Right lobe of liver (tissue), 6 donors: Measurements from ENCODE around the gene PTCD1. TPM values are rescaled to one million over a fixed set of nuclear protein-coding genes. Genes with fewer than 3 reads are reported as not detected.
"Not testable (repeated sequence)": the region's sequence is repeated elsewhere in the genome, so short reads cannot be mapped to it uniquely, and the experiment has no call there.

Experiments used
- ATAC-seq, 4 donors: fragments of 200-7000 bp; cut with Tn5 transposase; one replicate each; pipeline ENCODE4 v1.9.1; 2020; ENCODE audit warnings: mild to moderate bottlenecking in 4 of 4, moderate library complexity in 4 of 4
- DNase-seq, 3 donors: peaks; one replicate each; pipeline ENCODE4 v3.0.0-alpha.2; 2020
- H3K27ac ChIP-seq, 3 donors: fragments of 200-600 bp; one replicate each; pipeline ENCODE4 v1.8.0; 2022
- H3K27me3 ChIP-seq, 2 donors: fragments of 200-600 bp; one replicate each; pipeline ENCODE4 v1.8.0; 2022
- H3K36me3 ChIP-seq, 4 donors: fragments of 200-600 bp; sonication (generic) in 1 of 4; one replicate each; pipeline versions ENCODE4 v1.5.1 to v1.8.0; 2017 to 2022; ENCODE audit warnings: control low read depth in 1 of 4
- H3K4me1 ChIP-seq, 4 donors: fragments of 200-600 bp; sonication (generic) in 1 of 4; one replicate each; pipeline versions ENCODE4 v1.5.1 to v1.8.0; 2017 to 2022; ENCODE audit warnings: control low read depth in 1 of 4
- H3K4me3 ChIP-seq, 3 donors: fragments of 200-600 bp; one replicate each; pipeline ENCODE4 v1.8.0; 2022
- H3K9me3 ChIP-seq, 4 donors: fragments of 200-600 bp; sonication (generic) in 1 of 4; one replicate each; pipeline versions ENCODE4 v1.5.1 to v1.8.0; 2017 to 2022; ENCODE audit warnings: control low read depth in 1 of 4
- POLR2A ChIP-seq: fragments of 450-650 bp; IDR thresholded peaks from one replicate; pipeline ENCODE4 v1.6.1; 2017; ENCODE audit warnings: antibody characterized with exemption, mild to moderate bottlenecking
- WGBS: methylation state at CpG from one replicate; pipeline ENCODE4 v1.1.6; 2018; ENCODE audit warnings: low coverage, low lambda C conversion rate; ENCODE audit not compliant: insufficient coverage; ENCODE audit errors: missing lambda C conversion rate; 5-methylcytosine and 5-hydroxymethylcytosine counted together
- intact Hi-C, 2 donors: fragments of 100-400 bp; cut with DNase I; formaldehyde crosslinking; loops; one replicate each; pipeline versions ENCODE4 v1.11.2 to v1.14.1; 2022
- total RNA-seq, 6 experiments: library from RNA; depleted of rRNA in 2 of 6; stranded (reverse); fragments of >200 nt in 2 of 6; fragmentation: NEBNext Ultra II Directional in 3 of 6; extraction: Animal tissue kit (Norgen Biotek cat#: 25700) in 3 of 6; gene quantifications; one replicate each; pipeline versions ENCODE4 v1.1.0 to v1.2.4, GENCODE V29; 2016 to 2023
- TF ChIP-seq, protein P1 (sequence below), 4 donors: fragments of 200-600 bp in 3 of 4; fragments of 450-650 bp in 1 of 4; IDR thresholded peaks; one replicate each; pipeline versions ENCODE4 v1.5.1 to v1.8.0; 2016 to 2022; ENCODE audit warnings: antibody characterized with exemption in 4 of 4, mild to moderate bottlenecking in 2 of 4
- donor health status: DM: no; HTN: yes; CAD: no.
- donor health status: DM: no; HTN: no; CAD: no.
- donor health status: DM: no; HTN: no; CAD: no.
- donor health status: DM: no; HTN: yes; CAD: no.
- donor health status: DM: no; HTN: yes; CAD: no.

Gene PTCD1
- total RNA-seq, 6 experiments from 2014 or later, result 2.4 to 5.3 (median 2.8) TPM

- no CpG with 5 or more reads among the region's 5 CpGs for WGBS
- Histone ChIP-seq H3K27me3 (no peaks in the 10 kb centered on the region), H3K4me3 (no peak overlapping the region), H3K4me1 (peaks cover 0 to 31% (median 8%) of the 10 kb centered on the region in 4 donors), H3K9me3 (no peaks in the 10 kb centered on the region), H3K36me3 (peaks cover 0 to 55% (median 35%) of the 10 kb centered on the region in 4 donors), H3K27ac (no peak overlapping the region)
- DNase-seq, result no peak
- TF ChIP-seq, protein P1, sequence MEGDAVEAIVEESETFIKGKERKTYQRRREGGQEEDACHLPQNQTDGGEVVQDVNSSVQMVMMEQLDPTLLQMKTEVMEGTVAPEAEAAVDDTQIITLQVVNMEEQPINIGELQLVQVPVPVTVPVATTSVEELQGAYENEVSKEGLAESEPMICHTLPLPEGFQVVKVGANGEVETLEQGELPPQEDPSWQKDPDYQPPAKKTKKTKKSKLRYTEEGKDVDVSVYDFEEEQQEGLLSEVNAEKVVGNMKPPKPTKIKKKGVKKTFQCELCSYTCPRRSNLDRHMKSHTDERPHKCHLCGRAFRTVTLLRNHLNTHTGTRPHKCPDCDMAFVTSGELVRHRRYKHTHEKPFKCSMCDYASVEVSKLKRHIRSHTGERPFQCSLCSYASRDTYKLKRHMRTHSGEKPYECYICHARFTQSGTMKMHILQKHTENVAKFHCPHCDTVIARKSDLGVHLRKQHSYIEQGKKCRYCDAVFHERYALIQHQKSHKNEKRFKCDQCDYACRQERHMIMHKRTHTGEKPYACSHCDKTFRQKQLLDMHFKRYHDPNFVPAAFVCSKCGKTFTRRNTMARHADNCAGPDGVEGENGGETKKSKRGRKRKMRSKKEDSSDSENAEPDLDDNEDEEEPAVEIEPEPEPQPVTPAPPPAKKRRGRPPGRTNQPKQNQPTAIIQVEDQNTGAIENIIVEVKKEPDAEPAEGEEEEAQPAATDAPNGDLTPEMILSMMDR (IDR thresholded peaks at IDR 0.05), result no peak
- TF ChIP-seq POLR2A, result no peak
- intact Hi-C loops, result no loop called here
- no peak for ATAC-seq
These were observed 18.4 kb downstream of the PTCD1 start for GRCh38 chr7:99420213-99420612.

DNA sequence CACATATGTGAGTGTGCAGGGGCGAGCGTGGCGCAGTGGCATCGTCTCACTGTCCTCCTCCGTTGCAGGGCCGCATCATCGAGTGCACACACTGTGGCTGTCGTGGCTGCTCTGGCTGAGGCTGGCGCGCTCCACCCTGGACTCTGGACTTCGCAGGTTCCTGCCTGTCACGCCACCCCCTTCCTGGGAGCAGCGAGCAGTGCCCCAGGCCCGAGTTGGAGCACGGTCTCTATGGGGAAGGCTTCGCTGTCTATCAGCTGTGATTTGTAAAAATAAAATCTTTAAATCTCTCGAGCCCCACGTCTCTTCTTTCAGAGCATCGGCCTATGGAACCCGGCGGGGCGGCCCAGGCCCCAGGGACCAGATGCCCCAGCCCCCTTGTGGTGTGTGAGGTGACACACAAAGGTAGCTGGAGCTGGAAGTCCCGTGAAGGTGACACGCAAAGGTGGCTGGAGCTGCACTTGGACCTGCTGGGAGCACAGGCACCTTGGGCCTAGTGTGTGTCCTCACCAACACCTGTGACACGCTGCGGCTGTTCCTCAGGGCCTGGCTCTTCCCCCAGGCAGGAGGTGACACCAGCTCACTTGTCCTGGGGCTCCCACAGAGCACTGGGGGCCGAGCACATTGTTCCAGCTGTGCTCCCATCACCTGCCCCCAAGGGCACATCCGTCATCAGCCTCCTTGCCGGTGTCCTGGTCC lies 19.1 kb downstream of the PTCD1 start:
- Histone ChIP-seq H3K27me3 (no peaks in the 10 kb centered on the region), H3K27ac (peak overlapping the region in 1 of 3 donors; percentile 70), H3K4me1 (peaks cover 0 to 34% (median 11%) of the 10 kb centered on the region in 4 donors), H3K4me3 (no peak overlapping the region), H3K36me3 (peaks cover 0 to 55% (median 34%) of the 10 kb centered on the region in 4 donors), H3K9me3 (no peaks in the 10 kb centered on the region)
- ATAC-seq (peak; percentile 68 to 88 (median 78)), DNase-seq (peak; percentile 46 to 81 (median 75))
- intact Hi-C loops, result no loop called here
- WGBS, result 61% methylated on average over 16 of the region's 29 CpGs
- TF ChIP-seq, protein P1 (IDR thresholded peaks at IDR 0.05), result no peak
- TF ChIP-seq POLR2A, result no peak

DNA sequence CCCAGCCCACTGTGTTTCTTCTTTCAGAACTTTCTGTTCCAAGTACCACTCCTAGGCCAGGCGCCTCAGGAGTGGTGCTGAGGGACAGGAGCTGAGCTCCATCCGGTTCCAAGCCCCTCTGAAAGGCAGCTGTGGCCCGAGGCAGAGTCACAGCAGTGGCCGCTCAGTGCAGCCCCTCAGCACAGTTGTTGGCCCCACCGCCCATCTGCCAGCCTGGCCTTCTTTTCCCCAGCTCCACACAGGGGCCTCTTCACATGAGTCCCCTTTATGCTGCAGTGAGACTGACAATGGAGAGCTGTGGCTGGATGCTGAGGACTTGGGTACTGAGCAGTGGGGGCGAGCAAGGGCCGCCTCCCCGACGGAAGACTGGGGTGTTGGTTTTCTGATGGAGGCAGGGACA lies 20.3 kb downstream of the PTCD1 start:
- Histone ChIP-seq H3K4me1 (peaks cover 0 to 34% (median 11%) of the 10 kb centered on the region in 4 donors), H3K36me3 (peaks cover 0 to 58% (median 33%) of the 10 kb centered on the region in 4 donors), H3K27me3 (no peaks in the 10 kb centered on the region), H3K9me3 (no peaks in the 10 kb centered on the region), H3K27ac (peak overlapping the region in 1 of 3 donors; percentile 70), H3K4me3 (no peak overlapping the region)
- no peak for DNase-seq
- intact Hi-C loops, result no loop called here
- WGBS, result 83% methylated on average over 1 of the region's 9 CpGs
- peak in 1 of 4 donors; percentile 3 for ATAC-seq
- TF ChIP-seq, protein P1 (IDR thresholded peaks at IDR 0.05), result no peak
- no peak for TF ChIP-seq POLR2A

DNA sequence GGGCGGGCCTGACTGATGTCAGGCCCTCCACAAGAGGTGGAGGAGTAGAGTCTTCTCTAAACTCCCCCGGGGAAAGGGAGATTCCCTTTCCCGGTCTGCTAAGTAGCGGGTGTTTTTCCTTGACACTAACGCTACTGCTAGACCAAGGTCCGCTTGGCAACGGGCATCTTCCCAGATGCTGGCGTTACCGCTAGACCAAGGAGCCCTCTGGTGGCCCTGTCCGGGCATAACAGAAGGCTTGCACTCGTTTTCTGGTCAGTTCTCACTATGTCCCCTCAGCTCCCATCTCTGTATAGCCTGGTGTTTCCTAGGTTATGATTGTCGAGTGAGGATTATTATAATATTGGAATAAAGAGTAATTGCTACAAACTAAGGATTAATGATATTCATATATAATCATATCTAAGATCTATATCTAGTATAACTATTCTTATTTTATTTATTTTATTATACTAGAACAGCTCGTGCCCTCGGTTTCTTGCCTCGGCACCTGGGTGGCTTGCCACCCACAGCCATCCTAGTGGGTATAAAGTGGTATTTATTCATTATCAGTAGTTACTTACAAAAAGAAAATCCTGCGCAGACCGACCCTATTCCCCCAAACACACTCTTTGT lies 23.0 kb downstream of the PTCD1 start:
- ATAC-seq (peak in 3 of 4 donors; percentile 41 to 54 (median 50)), DNase-seq (peak; percentile 74 to 86 (median 81))
- WGBS, result 41% methylated on average over 8 of the region's 17 CpGs

More for the DNA sequence above, 23.0 kb downstream of the PTCD1 start:
- TF ChIP-seq, protein P1 (IDR thresholded peaks at IDR 0.05), result peak; percentile 67 to 82 (median 75)
- Histone ChIP-seq H3K4me1 (peaks cover 0 to 34% (median 11%) of the 10 kb centered on the region in 4 donors), H3K36me3 (peaks cover 0 to 81% (median 38%) of the 10 kb centered on the region in 4 donors), H3K27ac (peak overlapping the region in 2 of 3 donors; percentile 25 to 56)
- H3K27me3 ChIP-seq, H3K4me3 ChIP-seq, intact Hi-C loops, H3K9me3 ChIP-seq: not testable (repeated sequence)
